RWPE2 (cell line): ENCODE measurements around the gene KRT76.

Source experiments
- ATAC-seq: fragments of 200-7000 bp; cut with Tn5 transposase; 3 replicates; pipeline ENCODE4 v1.9.1; 2021; ENCODE audit warnings: low read depth
- DNase-seq: peaks from one replicate; pipeline ENCODE4 v3.0.0-alpha.2; 2020; ENCODE audit warnings: low spot score
- H3K27ac ChIP-seq: fragments of 450-650 bp; 2 replicates; pipeline ENCODE4 v1.5.1; 2017; ENCODE audit warnings: mild to moderate bottlenecking; ENCODE audit not compliant: poor library complexity, severe bottlenecking
- H3K27me3 ChIP-seq: fragments of 250-450 bp; sonication (Bioruptor Pico); 2 replicates; pipeline ENCODE4 v1.5.1; 2021; ENCODE audit warnings: mild to moderate bottlenecking, moderate library complexity; ENCODE audit not compliant: insufficient read depth, poor library complexity, severe bottlenecking
- H3K36me3 ChIP-seq: fragments of 250-450 bp; sonication (Bioruptor Pico); 2 replicates; pipeline ENCODE4 v1.5.1; 2020; ENCODE audit warnings: low read depth, mild to moderate bottlenecking, moderate library complexity
- H3K4me1 ChIP-seq: fragments of 250-450 bp; sonication (Bioruptor Pico); 2 replicates; pipeline ENCODE4 v1.5.1; 2021; ENCODE audit warnings: mild to moderate bottlenecking, moderate library complexity; ENCODE audit not compliant: insufficient read depth, poor library complexity, severe bottlenecking
- H3K4me3 ChIP-seq: fragments of 250-450 bp; sonication (Bioruptor Pico); 2 replicates; pipeline ENCODE4 v1.5.1; 2021; ENCODE audit warnings: mild to moderate bottlenecking, moderate library complexity; ENCODE audit not compliant: severe bottlenecking
- H3K9me3 ChIP-seq: fragments of 250-450 bp; sonication (Bioruptor Pico); 2 replicates; pipeline ENCODE4 v1.5.1; 2021; ENCODE audit warnings: mild to moderate bottlenecking, moderate library complexity; ENCODE audit not compliant: severe bottlenecking
- CTCF ChIP-seq: fragments of 450-650 bp; IDR thresholded peaks from one replicate; pipeline ENCODE4 v1.5.1; 2017; ENCODE audit warnings: mild to moderate bottlenecking, moderate library complexity; ENCODE audit not compliant: poor library complexity, severe bottlenecking

KRT76 gene

GRCh38 chr12:52807544-52808470, 30.7 kb upstream of the KRT76 start:
- no peaks in the 10 kb centered on the region for H3K4me1 ChIP-seq
- DNase-seq: no peak
- no peaks in the 10 kb centered on the region for H3K27me3 ChIP-seq
- no peaks in the 10 kb centered on the region for H3K9me3 ChIP-seq
- no peak for ATAC-seq
- TF ChIP-seq CTCF: no peak
- no peak overlapping the region for H3K4me3 ChIP-seq
- H3K27ac ChIP-seq: no peak overlapping the region
- H3K36me3 ChIP-seq: no peaks in the 10 kb centered on the region

GRCh38 chr12:52806821-52807543, 29.8 kb upstream of the KRT76 start:
- H3K9me3 ChIP-seq: no peaks in the 10 kb centered on the region
- no peaks in the 10 kb centered on the region for H3K27me3 ChIP-seq
- no peak overlapping the region for H3K4me3 ChIP-seq
- H3K36me3 ChIP-seq: no peaks in the 10 kb centered on the region
- H3K4me1 ChIP-seq: no peaks in the 10 kb centered on the region
- no peak for TF ChIP-seq CTCF
- ATAC-seq: no peak
- H3K27ac ChIP-seq: no peak overlapping the region
- DNase-seq: no peak

GRCh38 chr12:52806169-52806811, 29.1 kb upstream of the KRT76 start:
- no peaks in the 10 kb centered on the region for H3K27me3 ChIP-seq
- no peaks in the 10 kb centered on the region for H3K36me3 ChIP-seq
- no peaks in the 10 kb centered on the region for H3K4me1 ChIP-seq
- ATAC-seq (no peak), DNase-seq (no peak)
- TF ChIP-seq CTCF: no peak
- no peak overlapping the region for H3K4me3 ChIP-seq
- no peaks in the 10 kb centered on the region for H3K9me3 ChIP-seq
- no peak overlapping the region for H3K27ac ChIP-seq

GRCh38 chr12:52805739-52806138, 28.6 kb upstream of the KRT76 start:
- no peaks in the 10 kb centered on the region for H3K27me3 ChIP-seq
- peaks cover 4% of the 10 kb centered on the region for H3K4me1 ChIP-seq
- ATAC-seq (no peak), DNase-seq (no peak)
- no peaks in the 10 kb centered on the region for H3K36me3 ChIP-seq
- H3K4me3 ChIP-seq: no peak overlapping the region
- no peak for TF ChIP-seq CTCF
- no peak overlapping the region for H3K27ac ChIP-seq
- no peaks in the 10 kb centered on the region for H3K9me3 ChIP-seq
